Measurements from ENCODE around the gene PTGDR. TPM values are rescaled to one million over a fixed set of nuclear protein-coding genes. Genes with fewer than 3 reads are reported as not detected.

Gene PTGDR
- 1 to 10 TPM in 2 of 10 donors, under 1 TPM in 8; 0.17 to 1.1 (median 0.47) TPM for total RNA-seq
- polyA plus RNA-seq = 1 to 10 TPM in 1 of 2 donors, under 1 TPM in 1; 0.33 to 1.9 TPM
- long read RNA-seq, donor 1, partial matches to known transcripts = 0 of 2 reads
- long read RNA-seq, donor 1, other reads (novel, unspliced or antisense) = 2 of 2 reads
- long read RNA-seq, donor 2, partial matches to known transcripts = 0 of 2 reads
- long read RNA-seq, donor 2, other reads (novel, unspliced or antisense) = 0 of 2 reads
- long read RNA-seq, donor 3, partial matches to known transcripts = 0 of 6 reads
- long read RNA-seq, donor 3, other reads (novel, unspliced or antisense) = 4 of 6 reads

DNA sequence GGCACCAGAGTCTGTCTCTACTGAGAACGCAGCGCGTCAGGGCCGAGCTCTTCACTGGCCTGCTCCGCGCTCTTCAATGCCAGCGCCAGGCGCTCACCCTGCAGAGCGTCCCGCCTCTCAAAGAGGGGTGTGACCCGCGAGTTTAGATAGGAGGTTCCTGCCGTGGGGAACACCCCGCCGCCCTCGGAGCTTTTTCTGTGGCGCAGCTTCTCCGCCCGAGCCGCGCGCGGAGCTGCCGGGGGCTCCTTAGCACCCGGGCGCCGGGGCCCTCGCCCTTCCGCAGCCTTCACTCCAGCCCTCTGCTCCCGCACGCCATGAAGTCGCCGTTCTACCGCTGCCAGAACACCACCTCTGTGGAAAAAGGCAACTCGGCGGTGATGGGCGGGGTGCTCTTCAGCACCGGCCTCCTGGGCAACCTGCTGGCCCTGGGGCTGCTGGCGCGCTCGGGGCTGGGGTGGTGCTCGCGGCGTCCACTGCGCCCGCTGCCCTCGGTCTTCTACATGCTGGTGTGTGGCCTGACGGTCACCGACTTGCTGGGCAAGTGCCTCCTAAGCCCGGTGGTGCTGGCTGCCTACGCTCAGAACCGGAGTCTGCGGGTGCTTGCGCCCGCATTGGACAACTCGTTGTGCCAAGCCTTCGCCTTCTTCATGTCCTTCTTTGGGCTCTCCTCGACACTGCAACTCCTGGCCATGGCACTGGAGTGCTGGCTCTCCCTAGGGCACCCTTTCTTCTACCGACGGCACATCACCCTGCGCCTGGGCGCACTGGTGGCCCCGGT lies at the start of gene PTGDR:
TSS of gene PTGDR (plus strand) at position 198 of the 778 bp plus-strand sequence. CDS start at position 315, 117 bp downstream.
- peak within 1 kb of the TSS; percentile 22 to 68 (median 60) for H3K4me3 ChIP-seq
- peak within 1 kb of the TSS in 9 of 10 donors; percentile 15 to 72 (median 60) for H3K27ac ChIP-seq
- ATAC-seq (peak; percentile 59 to 81 (median 65)), DNase-seq (peak; percentile 33 to 34)
- 2 to 5% methylated on average over 61 to 63 of the region's 63 CpGs for WGBS, 2 donors
- H3K4me1 ChIP-seq = peaks cover 3 to 46% (median 27%) of the 10 kb centered on the region in 9 donors
- TF ChIP-seq, protein P1, sequence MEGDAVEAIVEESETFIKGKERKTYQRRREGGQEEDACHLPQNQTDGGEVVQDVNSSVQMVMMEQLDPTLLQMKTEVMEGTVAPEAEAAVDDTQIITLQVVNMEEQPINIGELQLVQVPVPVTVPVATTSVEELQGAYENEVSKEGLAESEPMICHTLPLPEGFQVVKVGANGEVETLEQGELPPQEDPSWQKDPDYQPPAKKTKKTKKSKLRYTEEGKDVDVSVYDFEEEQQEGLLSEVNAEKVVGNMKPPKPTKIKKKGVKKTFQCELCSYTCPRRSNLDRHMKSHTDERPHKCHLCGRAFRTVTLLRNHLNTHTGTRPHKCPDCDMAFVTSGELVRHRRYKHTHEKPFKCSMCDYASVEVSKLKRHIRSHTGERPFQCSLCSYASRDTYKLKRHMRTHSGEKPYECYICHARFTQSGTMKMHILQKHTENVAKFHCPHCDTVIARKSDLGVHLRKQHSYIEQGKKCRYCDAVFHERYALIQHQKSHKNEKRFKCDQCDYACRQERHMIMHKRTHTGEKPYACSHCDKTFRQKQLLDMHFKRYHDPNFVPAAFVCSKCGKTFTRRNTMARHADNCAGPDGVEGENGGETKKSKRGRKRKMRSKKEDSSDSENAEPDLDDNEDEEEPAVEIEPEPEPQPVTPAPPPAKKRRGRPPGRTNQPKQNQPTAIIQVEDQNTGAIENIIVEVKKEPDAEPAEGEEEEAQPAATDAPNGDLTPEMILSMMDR (IDR thresholded peaks at IDR 0.05) = no peak
- peaks cover 0 to 48% (median 17%) of the 10 kb centered on the region in 7 donors for H3K27me3 ChIP-seq
- intact Hi-C loops (cut with DNase I) = loop anchor here in 3 of 10 donors (5.0 to 10.0 kb wide), 3 partner anchors 133 to 273 kb away; no protein-coding TSS in a partner anchor
- H3K36me3 ChIP-seq = no peaks in the 10 kb centered on the region
- H3K9me3 ChIP-seq = no peaks in the 10 kb centered on the region

GRCh38 chr14:52219488-52220084 lies 47.9 kb upstream of the PTGDR start:
- DNase-seq (no peak), ATAC-seq (no peak)
- intact Hi-C loops (cut with DNase I) = no loop called here
- Histone ChIP-seq H3K27me3 (no peaks in the 10 kb centered on the region), H3K4me3 (no peak overlapping the region), H3K36me3 (no peaks in the 10 kb centered on the region), H3K9me3 (no peaks in the 10 kb centered on the region), H3K27ac (no peak overlapping the region), H3K4me1 (peaks cover 0 to 14% (median 0%) of the 10 kb centered on the region in 9 donors)
- TF ChIP-seq, protein P1 (IDR thresholded peaks at IDR 0.05) = no peak
- 91 to 97% methylated on average over 4 of the region's 4 CpGs for WGBS, 2 donors

GRCh38 chr14:52220924-52221811 lies 46.3 kb upstream of the PTGDR start:
- Histone ChIP-seq H3K4me1 (peaks cover 0 to 14% (median 0%) of the 10 kb centered on the region in 9 donors), H3K27ac (peak overlapping the region in 3 of 10 donors; percentile 6 to 46 (median 41)), H3K9me3 (no peaks in the 10 kb centered on the region), H3K4me3 (peak overlapping the region in 7 of 10 donors; percentile 1 to 43 (median 35)), H3K36me3 (no peaks in the 10 kb centered on the region), H3K27me3 (no peaks in the 10 kb centered on the region)
- ATAC-seq (peak in 2 of 8 donors; percentile 33 to 47), DNase-seq (no peak)
- TF ChIP-seq, protein P1 (IDR thresholded peaks at IDR 0.05) = no peak
- intact Hi-C loops (cut with DNase I) = no loop called here
- WGBS, 2 donors = 36 to 52% methylated on average over 7 of the region's 7 CpGs
